Esophagus muscularis mucosa (tissue), 4 donors: ENCODE results near the gene ANKRD12. TPM values are rescaled to one million over a fixed set of nuclear protein-coding genes. Genes with fewer than 3 reads are reported as not detected.

ENCODE experiments used
- DNase-seq: peaks from one replicate; pipeline ENCODE4 v3.0.0-alpha.2; 2017; ENCODE audit errors: extremely low spot score
- H3K27ac ChIP-seq, 4 donors: fragments of 200-600 bp; sonication (generic); replicated peaks in 1 of 4; 1 replicate in 3 of 4; 2 replicates in 1 of 4; pipeline ENCODE4 v1.5.1; 2016 to 2019; ENCODE audit warnings: mild to moderate bottlenecking in 1 of 4
- H3K27me3 ChIP-seq, 4 donors: fragments of 200-600 bp; sonication (generic); one replicate each; pipeline versions ENCODE4 v1.5.1 to v1.6.0; 2016 to 2019
- H3K36me3 ChIP-seq, 4 donors: fragments of 200-600 bp; sonication (generic); one replicate each; pipeline ENCODE4 v1.5.1; 2016 to 2019
- H3K4me1 ChIP-seq, 4 donors: fragments of 200-600 bp; sonication (generic); one replicate each; pipeline ENCODE4 v1.5.1; 2016 to 2019
- H3K4me3 ChIP-seq, 4 donors: fragments of 200-600 bp; sonication (generic); 1 replicate in 2 of 4; 2 replicates in 2 of 4; pipeline ENCODE4 v1.5.1; 2016 to 2019; ENCODE audit warnings: mild to moderate bottlenecking in 4 of 4, moderate library complexity in 1 of 4
- H3K9me3 ChIP-seq, 4 donors: fragments of 200-600 bp; sonication (generic); 1 replicate in 3 of 4; 2 replicates in 1 of 4; pipeline ENCODE4 v1.5.1; 2016 to 2019
- EP300 ChIP-seq: sonication (generic); formaldehyde crosslinking; IDR thresholded peaks from one replicate; pipeline ENCODE4 v1.6.1; 2017; ENCODE audit warnings: antibody characterized with exemption
- POLR2A ChIP-seq: fragments of 450-650 bp; IDR thresholded peaks from one replicate; pipeline ENCODE4 v1.6.1; 2017; ENCODE audit warnings: antibody characterized with exemption, moderate library complexity, mild to moderate bottlenecking, low read depth
- POLR2AphosphoS5 ChIP-seq, 2 donors: sonication (generic); formaldehyde crosslinking; IDR thresholded peaks; one replicate each; pipeline ENCODE4 v1.6.1; 2017; ENCODE audit warnings: antibody characterized with exemption in 2 of 2
- WGBS: methylation state at CpG from one replicate; pipeline ENCODE4 v1.1.5; 2018; 5-methylcytosine and 5-hydroxymethylcytosine counted together
- intact Hi-C: fragments of 100-400 bp; cut with DNase I; formaldehyde crosslinking; loops from one replicate; pipeline ENCODE4 v1.15.1; 2023
- total RNA-seq, 4 donors: library from RNA; depleted of rRNA; stranded (reverse); fragments of >200 nt; gene quantifications; one replicate each; pipeline versions ENCODE4 v1.1.0 to v1.2.1, GENCODE V29; 2016
- TF ChIP-seq, protein P1 (sequence below), 3 experiments: fragments of 200-600 bp in 2 of 3; fragments of 450-650 bp in 1 of 3; sonication (generic) in 2 of 3; IDR thresholded peaks; one replicate each; pipeline ENCODE4 v1.5.1; 2017 to 2019; ENCODE audit warnings: antibody characterized with exemption in 3 of 3, mild to moderate bottlenecking in 2 of 3, moderate library complexity in 1 of 3

Gene ANKRD12
- total RNA-seq, 4 donors from 2014 or later: 65.2 to 108 (median 92.9) TPM

DNA sequence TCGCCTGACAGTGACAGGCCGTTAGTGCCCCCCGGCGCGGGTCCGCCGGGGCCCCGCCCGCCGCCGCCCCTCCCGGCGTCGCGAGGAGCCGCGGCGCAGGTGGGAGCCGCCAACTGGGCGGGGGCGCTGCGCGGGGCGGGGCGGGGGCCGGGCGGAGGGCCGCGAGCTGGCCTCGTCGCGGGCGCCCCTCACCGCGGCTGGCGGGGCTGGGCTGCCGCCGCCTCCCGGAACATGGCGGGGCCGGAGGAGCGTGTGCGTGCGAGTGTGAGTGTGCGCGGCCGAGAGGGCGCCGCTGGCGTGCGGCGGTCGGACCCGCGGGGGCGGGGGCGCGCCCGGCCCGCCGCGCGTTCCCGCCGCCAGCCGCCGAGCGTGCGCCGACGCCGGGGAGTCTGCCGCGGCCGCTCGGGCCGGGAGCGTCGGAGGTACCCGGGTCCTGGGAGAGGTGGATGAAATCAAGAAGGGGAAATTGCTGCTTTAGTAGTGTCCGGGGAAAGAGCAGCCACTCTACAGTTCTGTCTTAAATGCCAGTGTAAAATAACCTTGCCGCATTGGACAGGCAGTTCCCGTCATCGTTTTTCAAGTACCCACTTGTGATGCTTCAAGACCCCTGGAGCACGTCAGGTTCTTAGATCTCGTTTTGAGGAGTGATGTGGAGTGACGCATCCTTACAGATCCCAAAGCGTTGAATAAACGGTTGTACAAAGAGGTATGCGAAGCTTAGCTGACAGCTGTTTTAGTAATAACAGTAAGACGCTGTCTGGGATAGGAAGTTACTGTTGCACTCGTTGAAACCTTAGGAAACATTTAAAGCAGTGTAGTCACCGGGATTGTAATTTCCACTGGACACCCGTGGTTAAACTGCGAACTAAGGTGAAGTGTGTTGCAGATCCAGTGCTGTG, 836 bp downstream of the ANKRD12 start:
- Histone ChIP-seq H3K27ac (peak overlapping the region; percentile 96 to 99 (median 98)), H3K9me3 (no peaks in the 10 kb centered on the region), H3K4me1 (peaks cover 56 to 76% (median 69%) of the 10 kb centered on the region in 4 donors), H3K4me3 (peak overlapping the region; percentile 71 to 89 (median 83)), H3K27me3 (no peaks in the 10 kb centered on the region), H3K36me3 (peaks cover 0 to 23% (median 6%) of the 10 kb centered on the region in 4 donors)
- intact Hi-C loops: loop anchor here (2.0 to 5.0 kb wide), 2 partner anchors 35 to 190 kb away; partner anchors contain the start of gene NDUFV2
- no peak for DNase-seq
- WGBS: 2% methylated on average over 31 of the region's 95 CpGs
- TF ChIP-seq EP300 (no peak), POLR2AphosphoS5 (IDR thresholded peaks at IDR 0.05) (peak; percentile 40 to 81)

DNA sequence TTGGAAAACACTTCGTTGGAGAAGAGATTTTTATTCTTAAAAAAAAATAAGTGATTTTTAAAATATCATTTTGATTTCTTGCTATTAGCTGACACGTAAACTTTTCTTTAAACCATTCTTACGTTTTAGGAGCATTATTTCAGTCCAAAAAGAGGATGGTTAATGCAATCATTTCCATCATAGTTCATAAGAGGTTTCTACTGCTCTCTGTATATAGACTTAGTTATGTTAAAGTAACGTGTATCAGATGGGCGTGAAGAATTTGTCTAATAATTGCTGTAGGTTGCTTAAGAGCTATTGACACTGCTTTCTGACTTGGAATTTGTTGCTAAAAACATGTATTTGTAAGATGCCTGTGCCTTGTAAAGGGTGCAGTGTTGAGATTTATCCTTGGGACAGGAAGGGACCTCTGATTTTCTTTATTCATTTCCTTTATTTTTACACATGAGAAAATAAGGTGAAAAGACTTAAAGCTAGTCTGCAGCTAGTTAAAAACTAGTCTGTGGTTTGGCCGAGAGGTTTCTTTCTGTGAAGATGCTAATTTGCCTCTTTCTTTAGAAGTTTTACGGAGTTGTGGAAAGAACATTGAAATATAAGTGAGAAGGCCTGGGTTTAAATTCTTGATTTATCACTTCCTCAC, 2.9 kb downstream of the ANKRD12 start:
- intact Hi-C loops: loop anchor here (5.0 kb wide), 1 partner anchor 192 kb away; no protein-coding TSS in a partner anchor
- peak overlapping the region; percentile 96 to 99 (median 98) for H3K27ac ChIP-seq
- no peak for DNase-seq
- H3K27me3 ChIP-seq: no peaks in the 10 kb centered on the region
- H3K9me3 ChIP-seq: no peaks in the 10 kb centered on the region
- 36% methylated on average over 7 of the region's 7 CpGs for WGBS
- peaks cover 0 to 10% (median 0%) of the 10 kb centered on the region in 4 donors for H3K36me3 ChIP-seq
- H3K4me1 ChIP-seq: peaks cover 55 to 80% (median 78%) of the 10 kb centered on the region in 4 donors
- peak overlapping the region; percentile 71 to 89 (median 83) for H3K4me3 ChIP-seq
- TF ChIP-seq POLR2A: no peak
- TF ChIP-seq, protein P1, sequence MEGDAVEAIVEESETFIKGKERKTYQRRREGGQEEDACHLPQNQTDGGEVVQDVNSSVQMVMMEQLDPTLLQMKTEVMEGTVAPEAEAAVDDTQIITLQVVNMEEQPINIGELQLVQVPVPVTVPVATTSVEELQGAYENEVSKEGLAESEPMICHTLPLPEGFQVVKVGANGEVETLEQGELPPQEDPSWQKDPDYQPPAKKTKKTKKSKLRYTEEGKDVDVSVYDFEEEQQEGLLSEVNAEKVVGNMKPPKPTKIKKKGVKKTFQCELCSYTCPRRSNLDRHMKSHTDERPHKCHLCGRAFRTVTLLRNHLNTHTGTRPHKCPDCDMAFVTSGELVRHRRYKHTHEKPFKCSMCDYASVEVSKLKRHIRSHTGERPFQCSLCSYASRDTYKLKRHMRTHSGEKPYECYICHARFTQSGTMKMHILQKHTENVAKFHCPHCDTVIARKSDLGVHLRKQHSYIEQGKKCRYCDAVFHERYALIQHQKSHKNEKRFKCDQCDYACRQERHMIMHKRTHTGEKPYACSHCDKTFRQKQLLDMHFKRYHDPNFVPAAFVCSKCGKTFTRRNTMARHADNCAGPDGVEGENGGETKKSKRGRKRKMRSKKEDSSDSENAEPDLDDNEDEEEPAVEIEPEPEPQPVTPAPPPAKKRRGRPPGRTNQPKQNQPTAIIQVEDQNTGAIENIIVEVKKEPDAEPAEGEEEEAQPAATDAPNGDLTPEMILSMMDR (IDR thresholded peaks at IDR 0.05): no peak
- TF ChIP-seq EP300: no peak
- no peak for TF ChIP-seq POLR2AphosphoS5 (IDR thresholded peaks at IDR 0.05)

DNA sequence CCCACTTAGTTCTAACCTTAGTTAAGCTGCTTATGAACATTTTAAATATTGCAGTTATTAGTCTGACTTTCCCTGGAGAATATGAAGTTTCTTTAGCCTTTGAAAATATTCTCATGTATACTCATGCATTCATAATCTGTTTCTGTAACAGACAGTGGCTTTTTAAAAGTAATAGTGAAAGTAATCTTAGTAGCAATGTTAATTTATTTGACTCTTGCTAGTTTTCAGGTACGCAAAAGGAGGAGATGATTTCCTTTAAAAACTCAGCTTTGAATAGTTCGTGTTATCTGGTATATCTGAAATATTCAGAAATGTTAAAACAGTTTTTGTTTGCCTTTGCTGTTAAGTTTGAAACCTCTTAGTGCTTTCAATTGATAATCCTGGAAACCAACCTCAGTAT, 3.8 kb downstream of the ANKRD12 start:
- WGBS: 38% methylated on average over 2 of the region's 2 CpGs
- peak overlapping the region; percentile 96 to 99 (median 98) for H3K27ac ChIP-seq
- no peaks in the 10 kb centered on the region for H3K9me3 ChIP-seq
- no peak for DNase-seq
- peak overlapping the region; percentile 71 to 89 (median 83) for H3K4me3 ChIP-seq
- peaks cover 0 to 2% (median 0%) of the 10 kb centered on the region in 4 donors for H3K36me3 ChIP-seq
- intact Hi-C loops: no loop called here
- TF ChIP-seq POLR2A (no peak), EP300 (no peak), POLR2AphosphoS5 (IDR thresholded peaks at IDR 0.05) (no peak)
- TF ChIP-seq, protein P1 (IDR thresholded peaks at IDR 0.05): no peak
- peaks cover 59 to 80% (median 78%) of the 10 kb centered on the region in 4 donors for H3K4me1 ChIP-seq
- H3K27me3 ChIP-seq: no peaks in the 10 kb centered on the region

DNA sequence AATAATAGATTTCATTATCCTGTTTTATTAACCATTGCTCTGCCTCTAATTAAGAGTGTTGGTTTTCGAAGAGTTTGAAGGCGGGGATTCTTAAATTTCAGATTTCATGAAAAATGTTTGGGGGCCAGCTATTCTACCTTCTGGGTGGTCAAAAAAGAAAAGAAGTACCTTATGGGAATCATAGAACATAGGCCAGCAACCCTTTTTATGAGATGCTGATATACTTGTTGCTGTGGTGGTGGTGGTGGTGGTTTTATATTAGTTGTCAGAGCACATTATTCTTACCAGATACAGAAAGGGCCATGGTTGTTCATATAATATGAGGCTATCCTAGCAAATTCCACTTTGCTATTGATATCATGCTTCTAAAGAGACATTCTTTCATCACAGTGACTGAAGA, 4.4 kb downstream of the ANKRD12 start:
- TF ChIP-seq EP300 (no peak), POLR2A (no peak)
- TF ChIP-seq, protein P1 (IDR thresholded peaks at IDR 0.05): no peak
- Histone ChIP-seq H3K9me3 (no peaks in the 10 kb centered on the region), H3K27ac (peak overlapping the region; percentile 96 to 99 (median 98)), H3K27me3 (no peaks in the 10 kb centered on the region), H3K36me3 (no peaks in the 10 kb centered on the region), H3K4me1 (peaks cover 60 to 80% (median 78%) of the 10 kb centered on the region in 4 donors), H3K4me3 (peak overlapping the region in 3 of 4 donors; percentile 71 to 89 (median 82))
- 92% methylated on average over 2 of the region's 2 CpGs for WGBS
- intact Hi-C loops: no loop called here
- DNase-seq: no peak

DNA sequence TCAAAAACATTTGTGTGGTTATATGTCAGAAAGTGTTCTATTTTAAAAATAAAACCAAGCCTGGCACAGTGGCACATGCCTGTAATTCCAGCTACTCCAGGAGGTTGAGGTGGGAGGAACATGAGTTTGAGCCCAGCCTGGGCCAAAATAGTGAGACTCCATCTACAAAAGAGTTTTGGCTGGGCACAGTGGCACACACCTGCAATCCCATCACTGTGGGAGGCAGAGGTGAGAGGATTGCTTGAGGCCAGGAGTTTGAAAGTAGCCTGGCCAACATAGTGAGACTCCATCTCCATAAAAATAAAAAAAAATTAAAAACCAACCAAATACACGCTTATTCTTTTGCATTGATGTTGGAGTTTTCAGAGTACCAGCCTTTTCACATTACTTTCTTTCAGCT, 9.6 kb downstream of the ANKRD12 start:
- Histone ChIP-seq H3K36me3 (no peaks in the 10 kb centered on the region), H3K27ac (peak overlapping the region in 2 of 4 donors; percentile 41 to 54), H3K27me3 (no peaks in the 10 kb centered on the region), H3K9me3 (no peaks in the 10 kb centered on the region), H3K4me3 (no peak overlapping the region), H3K4me1 (peaks cover 65 to 100% (median 100%) of the 10 kb centered on the region in 4 donors)
- DNase-seq: no peak
- intact Hi-C loops: no loop called here
- 79% methylated on average over 1 of the region's 1 CpG for WGBS
- TF ChIP-seq, protein P1 (IDR thresholded peaks at IDR 0.05): no peak
- no peak for TF ChIP-seq POLR2A
- TF ChIP-seq EP300: no peak
- no peak for TF ChIP-seq POLR2AphosphoS5 (IDR thresholded peaks at IDR 0.05)
